GM04504 (cell line): ENCODE measurements around the gene GARIN5B.
"Not testable (repeated sequence)": the region's sequence is repeated elsewhere in the genome, so short reads cannot be mapped to it uniquely, and the experiment has no call there.

Experiments
- DNase-seq: peaks from one replicate; pipeline ENCODE4 v3.0.0-alpha.2; 2012; ENCODE audit warnings: low read depth

The GARIN5B gene

GRCh38 chr19:55362990-55363716 is at the start of gene GARIN5B:
TSS of gene GARIN5B (minus strand) at chr19:55363260. CDS start at chr19:55363066, 194 bp downstream.
- DNase-seq = no peak

GRCh38 chr19:55410168-55410567 is 47.1 kb upstream of the GARIN5B start:
- DNase-seq = no peak

GRCh38 chr19:55409179-55409578 is 46.1 kb upstream of the GARIN5B start:
- not testable (repeated sequence) for DNase-seq

- DNase-seq = no peak
These were observed 45.4 kb upstream of the GARIN5B start for GRCh38 chr19:55408533-55408872.

- peak; percentile 99 for DNase-seq
These were observed 44.9 kb upstream of the GARIN5B start for GRCh38 chr19:55407800-55408532.

GRCh38 chr19:55407550-55407799 is 44.4 kb upstream of the GARIN5B start, which contains the start of gene UBE2S:
TSS of gene UBE2S (minus strand) at chr19:55407788. CDS start at chr19:55407589, 199 bp downstream.
- DNase-seq = not testable (repeated sequence)

GRCh38 chr19:55406826-55407549 is 43.9 kb upstream of the GARIN5B start:
- DNase-seq = no peak

- no peak for DNase-seq
These were observed 43.2 kb upstream of the GARIN5B start for GRCh38 chr19:55406091-55406825.

GRCh38 chr19:55405638-55406037 is 42.6 kb upstream of the GARIN5B start:
- DNase-seq = no peak

GRCh38 chr19:55402509-55402908 is 39.4 kb upstream of the GARIN5B start:
- no peak for DNase-seq

- not testable (repeated sequence) for DNase-seq
These were observed 38.3 kb upstream of the GARIN5B start for GRCh38 chr19:55401390-55401789.

GRCh38 chr19:55400281-55401087 is 37.4 kb upstream of the GARIN5B start:
- DNase-seq = no peak

GRCh38 chr19:55398200-55398925 is 35.3 kb upstream of the GARIN5B start:
- no peak for DNase-seq

- DNase-seq = no peak
These were observed 30.0 kb upstream of the GARIN5B start for GRCh38 chr19:55392820-55393761.

- DNase-seq = no peak
These were observed 28.9 kb upstream of the GARIN5B start for GRCh38 chr19:55391702-55392615.

GRCh38 chr19:55391191-55391670 is 28.2 kb upstream of the GARIN5B start:
- DNase-seq = no peak

- no peak for DNase-seq
These were observed 27.4 kb upstream of the GARIN5B start for GRCh38 chr19:55390461-55390880.
